Epithelial cell of prostate (primary cell): Measurements from ENCODE around the gene GNB1.

Experiments
- DNase-seq: peaks from one replicate; pipeline ENCODE4 v3.0.0-alpha.2; 2011; ENCODE audit warnings: low read depth, low spot score
- H3K27ac ChIP-seq: fragments of 450-650 bp; 2 replicates; pipeline ENCODE4 v1.5.1; 2017; ENCODE audit warnings: mild to moderate bottlenecking

Gene GNB1

GRCh38 chr1:1911350-1912041 lies 20.6 kb upstream of the GNB1 start:
- no peak for DNase-seq
- no peak overlapping the region for H3K27ac ChIP-seq

- DNase-seq, result no peak
- H3K27ac ChIP-seq, result no peak overlapping the region
These were observed 19.9 kb upstream of the GNB1 start for GRCh38 chr1:1910651-1911331.

- DNase-seq, result no peak
- no peak overlapping the region for H3K27ac ChIP-seq
These were observed 19.2 kb upstream of the GNB1 start for GRCh38 chr1:1910033-1910465.

GRCh38 chr1:1908506-1908791 lies 17.6 kb upstream of the GNB1 start:
- H3K27ac ChIP-seq, result peak overlapping the region; percentile 84
- DNase-seq, result no peak

GRCh38 chr1:1907098-1907736 lies 16.3 kb upstream of the GNB1 start:
- DNase-seq, result peak; percentile 26

GRCh38 chr1:1906185-1907097 lies 15.6 kb upstream of the GNB1 start:
- no peak for DNase-seq
- H3K27ac ChIP-seq, result peak overlapping the region; percentile 84

More at GRCh38 chr1:1907098-1907736, 16.3 kb upstream of the GNB1 start:
- peak overlapping the region; percentile 84 for H3K27ac ChIP-seq

GRCh38 chr1:1903224-1903623 lies 12.3 kb upstream of the GNB1 start:
- no peak overlapping the region for H3K27ac ChIP-seq
- no peak for DNase-seq

- no peak overlapping the region for H3K27ac ChIP-seq
- DNase-seq, result no peak
These were observed 10.9 kb upstream of the GNB1 start for GRCh38 chr1:1901641-1902294.

- no peak for DNase-seq
- no peak overlapping the region for H3K27ac ChIP-seq
These were observed 10.2 kb upstream of the GNB1 start for GRCh38 chr1:1900883-1901640.

- H3K27ac ChIP-seq, result no peak overlapping the region
- DNase-seq, result no peak
These were observed 9.1 kb upstream of the GNB1 start for GRCh38 chr1:1899967-1900327.

- no peak overlapping the region for H3K27ac ChIP-seq
- no peak for DNase-seq
These were observed 8.5 kb upstream of the GNB1 start for GRCh38 chr1:1899266-1899966.

GRCh38 chr1:1898246-1898933 lies 7.5 kb upstream of the GNB1 start:
- no peak overlapping the region for H3K27ac ChIP-seq
- DNase-seq, result no peak

GRCh38 chr1:1895456-1896336 lies 4.8 kb upstream of the GNB1 start:
- H3K27ac ChIP-seq, result no peak overlapping the region
- DNase-seq, result no peak

GRCh38 chr1:1895060-1895418 lies 4.2 kb upstream of the GNB1 start:
- no peak overlapping the region for H3K27ac ChIP-seq
- no peak for DNase-seq

GRCh38 chr1:1894354-1895059 lies 3.6 kb upstream of the GNB1 start:
- DNase-seq, result no peak
- H3K27ac ChIP-seq, result no peak overlapping the region

- H3K27ac ChIP-seq, result no peak overlapping the region
- DNase-seq, result no peak
These were observed 3.1 kb upstream of the GNB1 start for GRCh38 chr1:1893997-1894353.
